HG03060 (cell line): ENCODE results near the gene ATG12.
"Not testable (repeated sequence)": the region's sequence is repeated elsewhere in the genome, so short reads cannot be mapped to it uniquely, and the experiment has no call there.

Source experiments
- ATAC-seq: cut with Tn5 transposase; IDR thresholded peaks from one replicate; pipeline ENCODE4 v1.9.1; 2021; ENCODE audit warnings: low read depth, moderate number of reproducible peaks; ENCODE audit not compliant: unreplicated experiment

Gene ATG12

DNA sequence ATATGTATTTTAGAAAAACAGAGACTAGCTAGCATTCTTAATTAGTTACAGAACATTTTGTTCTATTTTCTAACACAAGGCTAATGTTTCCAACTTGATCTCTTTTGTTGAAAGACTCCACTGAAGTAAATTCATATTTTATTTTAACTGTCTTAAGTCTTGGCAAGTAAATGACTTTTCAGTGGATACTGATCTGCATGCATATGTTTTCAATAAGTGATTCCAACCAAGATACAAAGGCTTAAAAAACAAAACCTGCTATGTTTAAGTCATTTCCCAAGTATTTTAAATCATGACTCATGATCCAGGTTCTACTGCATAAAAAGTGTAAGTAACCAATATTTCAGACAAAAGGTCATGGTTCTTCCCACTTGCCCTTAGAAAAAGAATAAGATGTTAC, 30.6 kb downstream of the ATG12 start:
- no peak for ATAC-seq

DNA sequence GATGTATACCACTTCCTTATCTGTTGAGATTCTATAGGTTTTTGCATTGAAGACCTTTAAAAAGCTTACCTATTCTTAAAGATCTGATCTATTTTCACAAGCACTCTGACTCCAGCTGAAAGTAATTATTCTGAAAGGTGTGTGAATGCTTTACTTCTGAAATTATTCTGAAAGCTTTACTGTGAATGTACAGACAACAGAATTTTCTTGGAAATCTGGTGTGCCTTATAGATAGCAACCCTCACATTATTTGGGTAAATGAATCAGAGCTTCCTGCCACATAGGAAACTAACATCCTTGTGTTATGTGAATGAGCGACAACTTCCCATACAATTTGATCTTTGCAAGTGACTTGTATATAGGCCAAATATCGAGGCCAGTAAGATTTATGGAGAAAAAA, 31.4 kb downstream of the ATG12 start:
- no peak for ATAC-seq

- not testable (repeated sequence) for ATAC-seq
Observed at GRCh38 chr5:115808066-115808465, 33.3 kb downstream of the ATG12 start.

DNA sequence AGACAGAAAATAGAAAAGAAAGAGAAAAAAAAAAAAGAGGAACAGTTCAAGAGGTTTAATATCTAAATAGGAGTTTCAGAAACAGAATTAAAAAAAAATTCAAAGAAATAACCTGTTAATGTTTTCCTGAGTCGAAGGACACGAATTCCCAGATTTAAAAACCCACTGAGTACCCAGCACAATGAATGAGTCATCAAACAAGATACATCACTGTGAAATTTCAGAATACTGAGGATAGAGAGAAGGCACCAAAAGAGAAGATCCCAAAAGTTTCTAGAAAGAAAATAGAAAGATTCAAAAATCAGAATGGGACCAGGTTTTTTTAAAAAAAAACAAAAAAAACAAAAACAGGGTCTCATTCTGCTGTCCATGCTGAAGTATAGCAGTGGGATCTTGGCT, 33.7 kb downstream of the ATG12 start:
- no peak for ATAC-seq

- ATAC-seq, result no peak
Observed at GRCh38 chr5:115806986-115807653, 34.2 kb downstream of the ATG12 start.

DNA sequence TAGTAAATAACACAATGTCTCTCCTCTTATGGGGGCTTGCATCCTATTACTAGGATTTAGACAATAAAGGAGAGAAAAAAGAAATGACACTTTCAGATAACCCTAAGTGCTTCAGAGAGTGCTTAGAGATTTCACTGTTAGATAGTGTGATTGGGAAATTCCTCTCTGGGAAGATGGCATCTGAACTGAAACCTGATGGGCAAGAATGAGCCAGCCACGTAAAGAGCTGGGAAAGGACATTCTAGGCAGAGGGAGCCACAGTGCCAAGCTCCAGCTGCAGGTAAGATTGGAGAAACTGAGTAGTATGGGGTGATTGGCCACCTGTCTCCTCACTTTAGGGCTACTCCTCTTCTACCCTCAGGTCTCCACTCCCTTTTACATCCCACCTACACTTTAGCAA, 39.4 kb downstream of the ATG12 start:
- ATAC-seq, result no peak

- ATAC-seq, result no peak
Observed at GRCh38 chr5:115801152-115801551, 40.2 kb downstream of the ATG12 start.

DNA sequence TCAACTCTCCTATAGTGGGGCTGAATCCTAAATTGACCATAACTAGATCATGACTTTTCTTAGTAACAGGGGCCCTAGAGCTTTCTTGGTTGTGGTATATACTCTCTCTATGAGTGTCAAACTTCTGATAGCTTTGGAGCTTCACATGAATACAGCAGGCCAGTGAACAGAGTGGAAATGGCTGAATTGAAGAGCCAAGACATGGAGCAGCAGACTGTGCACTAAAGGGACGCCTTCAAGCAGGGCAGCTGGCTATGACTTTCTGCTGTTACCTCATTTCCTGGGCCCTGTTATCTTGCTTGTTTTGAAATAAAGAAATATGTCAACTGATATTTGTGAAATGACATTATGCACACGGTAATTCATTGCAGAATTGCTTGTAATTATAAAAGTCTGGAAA, 41.3 kb downstream of the ATG12 start:
- no peak for ATAC-seq

DNA sequence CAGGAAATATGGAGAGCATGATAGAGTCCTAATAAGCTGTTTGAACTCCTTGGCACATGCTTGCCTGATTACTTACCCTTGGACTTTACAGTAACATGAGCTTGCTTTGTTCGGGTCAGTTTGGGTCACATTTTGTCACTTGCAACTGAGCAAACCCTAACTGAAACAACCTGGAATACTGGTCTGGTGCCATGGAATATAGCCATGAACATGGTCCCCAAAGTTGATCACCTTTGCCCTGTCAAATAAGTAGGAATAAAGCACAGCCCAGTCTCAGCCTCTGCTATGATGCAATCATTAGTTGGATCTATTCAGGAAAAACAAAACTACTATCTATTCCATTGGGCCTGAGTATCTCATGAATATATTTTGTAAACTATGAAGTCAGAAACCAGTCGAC, 43.1 kb downstream of the ATG12 start:
- no peak for ATAC-seq

DNA sequence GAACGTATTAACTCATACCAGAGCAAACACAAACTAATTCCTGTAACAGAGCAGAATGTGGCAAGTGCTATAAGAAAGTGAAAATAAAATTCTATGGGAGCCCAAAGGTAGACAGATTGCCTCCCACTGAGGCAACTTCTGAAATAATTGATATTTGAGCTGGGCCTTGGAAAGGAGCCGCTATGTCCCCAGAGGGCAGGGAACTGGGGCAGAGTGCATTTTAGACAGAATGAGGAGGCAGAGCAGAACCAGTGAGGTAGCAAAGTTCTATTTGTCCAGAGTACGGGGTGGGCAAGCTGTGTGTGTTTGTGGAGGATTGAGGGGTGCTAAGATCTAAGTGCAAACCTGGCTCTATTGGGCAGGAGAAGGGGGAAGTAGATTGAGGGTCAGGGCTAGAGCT, 44.7 kb downstream of the ATG12 start:
- ATAC-seq, result no peak

GRCh38 chr5:115795700-115796099, 45.7 kb downstream of the ATG12 start:
- ATAC-seq, result no peak

GRCh38 chr5:115788440-115788839, 52.9 kb downstream of the ATG12 start:
- ATAC-seq, result no peak

GRCh38 chr5:115787426-115787825, 53.9 kb downstream of the ATG12 start:
- no peak for ATAC-seq

DNA sequence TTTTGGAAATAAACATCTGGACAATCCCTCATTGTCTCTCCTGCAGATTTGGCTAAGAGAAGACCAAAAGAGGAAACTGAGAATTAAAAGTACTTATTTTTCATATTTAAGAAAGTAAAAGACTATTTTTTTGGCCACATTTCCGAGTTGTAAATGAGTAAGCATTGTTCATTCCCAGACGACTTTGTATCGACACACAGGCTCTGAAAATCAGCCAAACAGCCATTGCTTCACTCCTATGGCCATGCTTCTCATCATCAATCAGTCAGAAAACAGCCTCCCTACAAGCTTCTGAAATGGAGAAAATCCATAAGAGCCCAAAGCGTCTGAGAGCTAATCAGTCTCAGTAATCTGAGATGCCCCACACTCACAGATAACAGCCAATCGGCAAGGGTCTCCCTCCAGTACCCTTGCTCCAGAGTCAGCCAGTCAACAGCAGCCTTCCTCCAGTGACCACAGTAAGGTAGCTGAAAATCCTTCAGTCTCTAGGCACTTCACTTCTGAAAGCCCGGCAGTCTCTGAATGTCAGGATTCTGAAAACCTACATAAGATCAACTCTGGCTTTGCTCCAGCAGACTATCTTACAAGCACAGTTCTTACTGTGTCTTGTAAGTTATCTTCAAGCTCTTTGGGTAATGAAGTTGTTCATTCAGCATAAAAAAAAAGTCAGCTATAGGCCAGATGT, 55.8 kb downstream of the ATG12 start:
- ATAC-seq, result no peak

DNA sequence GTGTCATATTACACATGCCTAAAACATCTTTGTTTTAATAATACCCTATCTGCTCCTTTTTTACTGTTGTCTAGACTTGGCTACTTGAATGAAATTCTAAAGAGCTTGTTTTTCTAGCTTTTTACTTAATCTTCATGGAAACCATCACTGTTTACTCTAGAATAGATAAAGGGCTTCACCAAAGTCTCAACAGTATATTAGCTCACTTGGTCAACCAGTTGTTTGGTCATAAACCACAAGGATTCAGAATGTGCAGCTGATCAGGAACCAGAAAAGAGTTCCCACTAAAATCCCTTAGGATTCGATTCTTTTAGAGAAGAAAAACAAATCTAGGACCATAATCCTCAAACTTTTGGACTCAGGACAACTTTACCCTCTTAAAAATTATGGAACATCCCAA, 62.9 kb downstream of the ATG12 start:
- ATAC-seq, result no peak
